PC-9 (cell line): ENCODE data around the gene INSYN2B. TPM values are rescaled to one million over a fixed set of nuclear protein-coding genes. Genes with fewer than 3 reads are reported as not detected.

Experiments used
- BruUV-seq: library from RNA; stranded (reverse); fragments of 400-500 nt; replicated peaks from 2 replicates; lab custom pipeline; 2021; lab: Mats Ljungman, UMichigan
- CTCF ChIA-PET: fragments of 300-600 bp; sonication (Branson Sonifier 250); formaldehyde crosslinking; loops from one replicate; lab custom pipeline; 2022; ENCODE audit warnings: antibody characterized with exemption; lab: Charles Lee
- POLR2A ChIA-PET: fragments of 300-600 bp; sonication (Branson Sonifier 250); formaldehyde crosslinking; loops from one replicate; lab custom pipeline; 2022; ENCODE audit warnings: antibody characterized with exemption; ENCODE audit not compliant: unreplicated experiment; lab: Charles Lee
- DNase-seq, 2 experiments: peaks; one replicate each; pipeline versions ENCODE4 v3.0.0 to v3.0.0-alpha.2; 2015 to 2022; ENCODE audit warnings: mixed read lengths in 1 of 2
- H2AFZ ChIP-seq: fragments of 200-600 bp; sonication (generic); 2 replicates; pipeline ENCODE4 v1.8.1; 2017; ENCODE audit warnings: antibody characterized with exemption
- H3F3A ChIP-seq: fragments of 200-600 bp; sonication (generic); 2 replicates; pipeline ENCODE4 v1.8.1; 2017; ENCODE audit warnings: antibody characterized with exemption, mild to moderate bottlenecking, low read depth; ENCODE audit not compliant: insufficient read depth
- H3K27ac ChIP-seq: fragments of 200-600 bp; sonication (generic); 2 replicates; pipeline ENCODE4 v1.6.1; 2016; ENCODE audit warnings: mixed run types
- H3K27me3 ChIP-seq: fragments of 200-600 bp; sonication (generic); 2 replicates; pipeline ENCODE4 v1.6.1; 2016; ENCODE audit warnings: low read depth, mixed run types; ENCODE audit not compliant: insufficient read depth
- H3K36me3 ChIP-seq: fragments of 200-600 bp; sonication (generic); 2 replicates; pipeline ENCODE4 v1.6.1; 2016; ENCODE audit warnings: low read depth, mixed run types
- H3K4me1 ChIP-seq: fragments of 200-600 bp; sonication (generic); replicated peaks from 2 replicates; pipeline ENCODE4 v1.6.1; 2016; ENCODE audit warnings: mixed run types; ENCODE audit not compliant: insufficient read depth
- H3K4me2 ChIP-seq: fragments of 200-600 bp; sonication (generic); 2 replicates; pipeline ENCODE4 v1.6.1; 2017; ENCODE audit warnings: mixed run types
- H3K4me3 ChIP-seq: fragments of 200-600 bp; sonication (generic); 2 replicates; pipeline ENCODE4 v1.6.1; 2016; ENCODE audit warnings: mixed run types
- H3K79me2 ChIP-seq: fragments of 200-600 bp; sonication (generic); 2 replicates; pipeline ENCODE4 v1.6.1; 2017; ENCODE audit warnings: low read depth, mixed run types
- H3K9me2 ChIP-seq: fragments of 200-600 bp; sonication (generic); 2 replicates; pipeline ENCODE4 v1.8.1; 2017; ENCODE audit warnings: mild to moderate bottlenecking; ENCODE audit not compliant: insufficient read depth
- H3K9me3 ChIP-seq: fragments of 200-600 bp; sonication (generic); 2 replicates; pipeline ENCODE4 v1.8.1; 2016; ENCODE audit warnings: low read depth; ENCODE audit not compliant: insufficient read depth
- H4K20me1 ChIP-seq: fragments of 200-600 bp; sonication (generic); 2 replicates; pipeline ENCODE4 v1.8.1; 2017; ENCODE audit not compliant: insufficient read depth
- CTCF ChIP-seq: fragments of 200-600 bp; sonication (generic); conservative IDR thresholded peaks from 2 replicates; pipeline ENCODE4 v1.6.1; 2017; ENCODE audit warnings: mixed run types, antibody characterized with exemption, mild to moderate bottlenecking, moderate library complexity
- EZH2 ChIP-seq: fragments of 200-600 bp; sonication (generic); IDR thresholded peaks from 2 replicates; pipeline ENCODE4 v1.8.0; 2017; ENCODE audit warnings: antibody characterized with exemption, low read depth
- intact Hi-C: fragments of 100-400 bp; cut with micrococcal nuclease; formaldehyde crosslinking; loops from one replicate; pipeline ENCODE4 v1.10.0; 2022; ENCODE audit not compliant: unreplicated experiment
- total RNA-seq: library from RNA; stranded (reverse); gene quantifications from 2 replicates; pipeline ENCODE4 v1.2.3, GENCODE V29; 2021

The INSYN2B gene
- total RNA-seq, 1 experiment from 2014 or later: not detected

- no peak overlapping the region for H3K4me2 ChIP-seq
- no peak overlapping the region for H3K27ac ChIP-seq
- H3K9me2 ChIP-seq: no peaks in the 10 kb centered on the region
- no peaks in the 10 kb centered on the region for H3K9me3 ChIP-seq
- no peaks in the 10 kb centered on the region for H3K79me2 ChIP-seq
- ChIA-PET POLR2A (no interaction called here), CTCF (no interaction called here)
- no peaks in the 10 kb centered on the region for H4K20me1 ChIP-seq
- no TSS peak for BruUV-seq
- TF ChIP-seq CTCF: no peak
- no peak for TF ChIP-seq EZH2
- no peak overlapping the region for H3K4me3 ChIP-seq
- peaks cover 14% of the 10 kb centered on the region for H3K4me1 ChIP-seq
- H3F3A ChIP-seq: peaks cover 4% of the 10 kb centered on the region; the same call in 1 of the 2 replicates
- H3K36me3 ChIP-seq: no peaks in the 10 kb centered on the region
- no peak overlapping the region for H2AFZ ChIP-seq
- intact Hi-C loops: no loop called here
- DNase-seq: no peak
- no peaks in the 10 kb centered on the region for H3K27me3 ChIP-seq
These were observed 11.0 kb upstream of the INSYN2B start for GRCh38 chr5:169991115-169991869.

- Histone ChIP-seq H3K9me2 (no peaks in the 10 kb centered on the region), H3F3A (peaks cover 4% of the 10 kb centered on the region; the same call in 1 of the 2 replicates), H3K4me3 (no peak overlapping the region), H3K79me2 (no peaks in the 10 kb centered on the region), H3K4me2 (no peak overlapping the region; the same call in 1 of the 2 replicates), H3K27ac (no peak overlapping the region), H3K27me3 (no peaks in the 10 kb centered on the region), H3K36me3 (no peaks in the 10 kb centered on the region), H4K20me1 (no peaks in the 10 kb centered on the region), H2AFZ (no peak overlapping the region), H3K4me1 (peaks cover 14% of the 10 kb centered on the region), H3K9me3 (no peaks in the 10 kb centered on the region)
- intact Hi-C loops: loop anchor here (10.0 kb wide), 2 partner anchors 185 to 195 kb away; no protein-coding TSS in a partner anchor
- POLR2A ChIA-PET: no interaction called here
- BruUV-seq: no TSS peak
- no peak for TF ChIP-seq EZH2
- no peak for TF ChIP-seq CTCF
- CTCF ChIA-PET: no interaction called here
- no peak for DNase-seq
These were observed 9.1 kb upstream of the INSYN2B start for GRCh38 chr5:169989365-169989764.

- POLR2A ChIA-PET: no interaction called here
- H3K27ac ChIP-seq: no peak overlapping the region
- no peak overlapping the region for H2AFZ ChIP-seq
- peak in 1 of 2 experiments; percentile 74 for DNase-seq
- peaks cover 4% of the 10 kb centered on the region; the same call in 1 of the 2 replicates for H3F3A ChIP-seq
- CTCF ChIA-PET: no interaction called here
- intact Hi-C loops: loop anchor here (10.0 kb wide), 2 partner anchors 184 to 196 kb away; no protein-coding TSS in a partner anchor
- H3K27me3 ChIP-seq: no peaks in the 10 kb centered on the region
- no peaks in the 10 kb centered on the region for H4K20me1 ChIP-seq
- no peaks in the 10 kb centered on the region for H3K9me2 ChIP-seq
- no peak for TF ChIP-seq CTCF
- no peak for TF ChIP-seq EZH2
- no peaks in the 10 kb centered on the region for H3K79me2 ChIP-seq
- no TSS peak for BruUV-seq
- no peak overlapping the region for H3K4me3 ChIP-seq
- H3K9me3 ChIP-seq: no peaks in the 10 kb centered on the region
- no peaks in the 10 kb centered on the region for H3K36me3 ChIP-seq
- peaks cover 14% of the 10 kb centered on the region for H3K4me1 ChIP-seq
- no peak overlapping the region; the same call in 1 of the 2 replicates for H3K4me2 ChIP-seq
These were observed 8.7 kb upstream of the INSYN2B start for GRCh38 chr5:169988947-169989346.
